HFFc6 (cell line): ENCODE measurements around the gene CD2. TPM values are rescaled to one million over a fixed set of nuclear protein-coding genes. Genes with fewer than 3 reads are reported as not detected.

Experiments used
- DNase-seq: peaks from one replicate; pipeline ENCODE4 v3.0.0-alpha.2; 2018
- H3K27ac Mint-ChIP-seq: 2 replicates; pipeline ENCODE4 v1.8.0; 2020; ENCODE audit warnings: mild to moderate bottlenecking, mixed read lengths
- H3K27me3 Mint-ChIP-seq: 2 replicates; pipeline ENCODE4 v1.8.0; 2021; ENCODE audit warnings: mild to moderate bottlenecking, moderate library complexity, mixed read lengths; ENCODE audit not compliant: insufficient read depth
- H3K36me3 Mint-ChIP-seq: 2 replicates; pipeline ENCODE4 v1.8.0; 2021; ENCODE audit warnings: low read depth, mixed read lengths
- H3K4me1 Mint-ChIP-seq: 2 replicates; pipeline ENCODE4 v1.8.0; 2020; ENCODE audit warnings: low read depth, mixed read lengths
- H3K4me3 Mint-ChIP-seq: 2 replicates; pipeline ENCODE4 v1.8.0; 2020; ENCODE audit warnings: mild to moderate bottlenecking, moderate library complexity, mixed read lengths
- H3K9me3 Mint-ChIP-seq: 2 replicates; pipeline ENCODE4 v1.8.0; 2020; ENCODE audit warnings: mild to moderate bottlenecking, mixed read lengths
- total RNA-seq, 6 experiments: library from RNA; stranded (reverse); fragmentation: NEBNext Ultra II Directional; extraction: Animal tissue kit (Norgen Biotek cat#: 25700); gene quantifications; 2 replicates in 1 of 6; 3 replicates in 5 of 6; pipeline ENCODE4 v1.2.3, GENCODE V29; 2021
- TF ChIP-seq, protein P1 (sequence below): fragments of 200-600 bp; sonication (generic); IDR thresholded peaks from 2 replicates; pipeline ENCODE4 v1.5.0; 2021; ENCODE audit warnings: antibody characterized with exemption, mild to moderate bottlenecking

Gene CD2
- total RNA-seq, 6 experiments from 2014 or later: not detected

GRCh38 chr1:116739371-116740012 is 14.7 kb upstream of the CD2 start:
- H3K4me3 Mint-ChIP-seq: no peak overlapping the region
- peaks cover 24% of the 10 kb centered on the region for H3K9me3 Mint-ChIP-seq
- peaks cover 15% of the 10 kb centered on the region for H3K27me3 Mint-ChIP-seq
- no peak overlapping the region for H3K27ac Mint-ChIP-seq
- H3K36me3 Mint-ChIP-seq: peaks cover 14% of the 10 kb centered on the region
- DNase-seq: no peak
- no peaks in the 10 kb centered on the region for H3K4me1 Mint-ChIP-seq
- TF ChIP-seq, protein P1, sequence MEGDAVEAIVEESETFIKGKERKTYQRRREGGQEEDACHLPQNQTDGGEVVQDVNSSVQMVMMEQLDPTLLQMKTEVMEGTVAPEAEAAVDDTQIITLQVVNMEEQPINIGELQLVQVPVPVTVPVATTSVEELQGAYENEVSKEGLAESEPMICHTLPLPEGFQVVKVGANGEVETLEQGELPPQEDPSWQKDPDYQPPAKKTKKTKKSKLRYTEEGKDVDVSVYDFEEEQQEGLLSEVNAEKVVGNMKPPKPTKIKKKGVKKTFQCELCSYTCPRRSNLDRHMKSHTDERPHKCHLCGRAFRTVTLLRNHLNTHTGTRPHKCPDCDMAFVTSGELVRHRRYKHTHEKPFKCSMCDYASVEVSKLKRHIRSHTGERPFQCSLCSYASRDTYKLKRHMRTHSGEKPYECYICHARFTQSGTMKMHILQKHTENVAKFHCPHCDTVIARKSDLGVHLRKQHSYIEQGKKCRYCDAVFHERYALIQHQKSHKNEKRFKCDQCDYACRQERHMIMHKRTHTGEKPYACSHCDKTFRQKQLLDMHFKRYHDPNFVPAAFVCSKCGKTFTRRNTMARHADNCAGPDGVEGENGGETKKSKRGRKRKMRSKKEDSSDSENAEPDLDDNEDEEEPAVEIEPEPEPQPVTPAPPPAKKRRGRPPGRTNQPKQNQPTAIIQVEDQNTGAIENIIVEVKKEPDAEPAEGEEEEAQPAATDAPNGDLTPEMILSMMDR: no peak

GRCh38 chr1:116740296-116740695 is 13.9 kb upstream of the CD2 start:
- Mint-ChIP-seq H3K9me3 (peaks cover 24% of the 10 kb centered on the region), H3K4me3 (no peak overlapping the region), H3K27ac (no peak overlapping the region), H3K27me3 (peaks cover 15% of the 10 kb centered on the region), H3K36me3 (peaks cover 14% of the 10 kb centered on the region), H3K4me1 (no peaks in the 10 kb centered on the region)
- no peak for DNase-seq
- TF ChIP-seq, protein P1: no peak

- H3K27me3 Mint-ChIP-seq: peaks cover 15% of the 10 kb centered on the region
Observed at GRCh38 chr1:116740746-116741145, 13.5 kb upstream of the CD2 start.

DNA sequence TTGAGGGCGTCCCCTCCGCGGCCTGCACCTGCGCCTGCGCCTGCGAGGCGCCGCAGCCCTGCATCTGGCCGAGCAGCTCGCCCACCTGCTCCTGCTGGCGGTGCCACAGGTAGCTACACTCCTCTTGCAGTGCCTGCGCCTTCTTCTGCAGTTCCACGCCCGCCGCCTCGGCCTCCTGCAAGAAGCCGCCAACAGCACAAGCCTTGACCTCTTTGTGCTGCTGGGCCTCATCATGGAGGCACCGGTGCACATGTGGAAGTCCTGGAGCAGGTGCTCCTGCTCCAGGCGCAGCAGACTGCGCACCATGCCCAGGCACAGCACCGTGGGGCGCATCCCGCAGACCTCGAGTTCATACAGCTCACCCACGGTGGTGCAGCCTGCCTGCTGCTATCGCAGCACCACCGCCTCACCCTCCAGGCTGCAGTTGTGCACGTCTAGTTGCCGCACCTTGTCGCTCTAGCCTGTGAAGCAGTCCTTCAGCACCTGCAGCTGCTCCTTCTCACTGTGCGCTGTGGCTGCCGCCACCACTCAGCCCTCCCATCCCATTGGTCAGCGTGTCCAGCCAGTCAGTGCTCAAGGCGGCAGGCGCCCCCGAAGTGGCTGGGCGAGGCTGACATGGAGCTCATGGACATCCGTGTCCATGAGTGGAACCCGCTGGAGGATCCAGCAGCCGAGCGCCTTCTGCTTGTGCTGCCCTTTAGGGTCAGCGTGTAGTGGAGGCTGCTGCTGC is 12.2 kb upstream of the CD2 start:
- DNase-seq: no peak

More at GRCh38 chr1:116740746-116741145, 13.5 kb upstream of the CD2 start:
- H3K9me3 Mint-ChIP-seq: peaks cover 24% of the 10 kb centered on the region
- H3K36me3 Mint-ChIP-seq: peaks cover 14% of the 10 kb centered on the region
- H3K4me1 Mint-ChIP-seq: no peaks in the 10 kb centered on the region
- no peak overlapping the region for H3K27ac Mint-ChIP-seq
- H3K4me3 Mint-ChIP-seq: no peak overlapping the region
- TF ChIP-seq, protein P1: no peak
- no peak for DNase-seq

GRCh38 chr1:116743535-116743934 is 10.7 kb upstream of the CD2 start:
- DNase-seq: no peak
- Mint-ChIP-seq H3K4me1 (no peaks in the 10 kb centered on the region), H3K9me3 (peaks cover 35% of the 10 kb centered on the region), H3K27me3 (peaks cover 14% of the 10 kb centered on the region), H3K4me3 (no peak overlapping the region), H3K36me3 (peaks cover 16% of the 10 kb centered on the region), H3K27ac (no peak overlapping the region)
- TF ChIP-seq, protein P1: no peak

More for the DNA sequence above, 12.2 kb upstream of the CD2 start:
- no peak overlapping the region for H3K4me3 Mint-ChIP-seq
- TF ChIP-seq, protein P1: no peak
- peaks cover 14% of the 10 kb centered on the region for H3K27me3 Mint-ChIP-seq
- H3K4me1 Mint-ChIP-seq: no peaks in the 10 kb centered on the region
- peaks cover 24% of the 10 kb centered on the region for H3K9me3 Mint-ChIP-seq
- no peak overlapping the region for H3K27ac Mint-ChIP-seq
- H3K36me3 Mint-ChIP-seq: peaks cover 14% of the 10 kb centered on the region
